GM10847 (cell line): ENCODE results near the gene RARRES1.

ENCODE experiments used
- POLR2A ChIP-seq: IDR thresholded peaks from 2 replicates; pipeline ENCODE4 v1.6.1; 2011; ENCODE audit not compliant: insufficient read length; ENCODE audit errors: extremely low read depth

The RARRES1 gene

DNA sequence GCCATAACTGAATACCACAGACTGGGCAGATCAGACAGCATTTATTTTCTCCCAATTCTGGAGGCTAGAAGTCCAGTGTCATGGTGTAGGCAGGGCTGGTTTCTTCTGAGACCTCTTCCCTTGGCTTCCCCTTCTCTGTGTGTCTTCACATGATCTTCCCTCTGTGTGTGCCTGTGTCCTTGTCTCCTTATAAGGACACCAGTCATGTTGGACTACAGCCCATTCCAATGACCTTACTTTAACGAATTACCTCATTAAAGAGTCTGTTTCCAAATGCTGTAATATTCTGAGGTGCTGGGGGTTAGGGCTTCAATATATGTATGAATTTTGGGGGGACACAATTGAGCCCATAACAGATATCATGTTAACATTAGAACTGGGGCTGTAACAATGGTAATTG is 13.3 kb upstream of the RARRES1 start:
- TF ChIP-seq POLR2A = no peak

DNA sequence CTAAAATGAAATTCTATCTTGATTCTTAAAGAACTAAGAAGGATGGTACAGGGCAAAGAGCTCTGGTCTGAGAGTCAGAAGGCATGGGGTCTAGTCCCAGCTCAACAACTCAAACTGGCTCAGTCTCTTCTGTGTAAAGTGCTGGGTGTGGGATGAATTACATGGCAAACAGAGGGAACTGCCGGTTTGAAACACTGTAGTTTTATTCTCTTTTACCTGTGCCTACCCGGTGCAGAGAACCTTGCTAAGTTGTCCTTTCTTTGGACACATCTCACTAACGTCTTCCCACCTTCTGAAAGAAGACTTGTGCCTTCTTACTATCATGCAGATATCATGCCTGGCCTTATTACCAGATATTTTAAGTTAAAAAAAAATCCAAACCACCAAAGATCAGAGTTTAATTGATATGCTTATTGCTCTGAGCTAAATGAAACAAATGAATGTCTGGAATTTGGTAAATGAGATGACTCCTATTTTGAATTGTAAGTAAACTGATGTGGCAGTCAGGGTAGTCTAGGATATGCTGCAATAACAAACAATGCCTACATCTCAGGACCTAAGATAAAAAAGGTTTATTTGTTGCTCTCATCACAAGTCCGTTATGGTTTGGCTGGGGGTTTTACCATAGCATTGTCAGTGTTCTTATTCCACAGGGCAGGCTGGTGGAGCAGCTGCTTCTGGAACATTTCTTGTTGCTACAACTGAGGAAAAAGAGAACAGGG is 12.5 kb upstream of the RARRES1 start:
- no peak for TF ChIP-seq POLR2A

DNA sequence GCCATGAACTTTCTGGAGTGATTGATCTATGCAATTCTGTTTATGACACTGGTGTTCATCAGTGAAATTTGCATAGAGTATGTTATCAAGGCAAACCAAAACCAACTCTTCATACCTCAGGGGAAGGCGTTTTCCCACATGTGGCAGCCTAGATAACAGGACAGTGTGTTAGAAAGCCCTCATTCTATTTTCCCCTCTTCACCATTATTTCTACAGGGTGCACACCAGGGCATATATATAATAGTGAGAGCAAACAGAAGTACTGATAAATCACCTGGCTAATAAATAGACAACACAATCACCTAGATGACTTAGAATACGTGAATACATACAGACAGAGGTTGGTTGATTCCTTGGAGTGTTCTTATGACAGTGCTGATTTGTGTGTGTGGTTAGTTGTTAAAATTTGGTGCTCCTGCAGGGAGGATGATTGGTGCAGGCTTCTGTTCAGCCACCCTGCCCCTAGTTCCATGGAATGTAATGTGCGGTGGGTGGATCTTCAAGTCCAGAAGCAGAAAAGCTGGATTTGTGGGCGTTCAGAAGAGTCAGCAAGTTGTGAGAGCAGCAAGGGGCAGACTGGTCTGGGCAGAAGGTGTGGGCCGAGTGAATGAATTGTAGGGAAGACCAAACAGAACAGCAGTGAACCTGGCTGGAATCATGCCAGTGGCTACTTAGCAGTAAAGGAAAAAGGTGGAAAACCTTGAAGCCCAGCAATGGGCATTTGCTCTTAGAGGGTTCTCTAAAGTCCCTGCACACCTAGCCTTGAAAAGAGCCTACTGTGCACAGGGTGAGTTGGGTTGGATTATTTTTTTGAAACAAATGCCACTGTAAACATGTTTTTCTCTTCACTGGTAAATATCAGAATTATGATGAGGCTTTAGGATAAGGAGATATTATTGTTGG is 11.7 kb upstream of the RARRES1 start:
- TF ChIP-seq POLR2A = no peak

DNA sequence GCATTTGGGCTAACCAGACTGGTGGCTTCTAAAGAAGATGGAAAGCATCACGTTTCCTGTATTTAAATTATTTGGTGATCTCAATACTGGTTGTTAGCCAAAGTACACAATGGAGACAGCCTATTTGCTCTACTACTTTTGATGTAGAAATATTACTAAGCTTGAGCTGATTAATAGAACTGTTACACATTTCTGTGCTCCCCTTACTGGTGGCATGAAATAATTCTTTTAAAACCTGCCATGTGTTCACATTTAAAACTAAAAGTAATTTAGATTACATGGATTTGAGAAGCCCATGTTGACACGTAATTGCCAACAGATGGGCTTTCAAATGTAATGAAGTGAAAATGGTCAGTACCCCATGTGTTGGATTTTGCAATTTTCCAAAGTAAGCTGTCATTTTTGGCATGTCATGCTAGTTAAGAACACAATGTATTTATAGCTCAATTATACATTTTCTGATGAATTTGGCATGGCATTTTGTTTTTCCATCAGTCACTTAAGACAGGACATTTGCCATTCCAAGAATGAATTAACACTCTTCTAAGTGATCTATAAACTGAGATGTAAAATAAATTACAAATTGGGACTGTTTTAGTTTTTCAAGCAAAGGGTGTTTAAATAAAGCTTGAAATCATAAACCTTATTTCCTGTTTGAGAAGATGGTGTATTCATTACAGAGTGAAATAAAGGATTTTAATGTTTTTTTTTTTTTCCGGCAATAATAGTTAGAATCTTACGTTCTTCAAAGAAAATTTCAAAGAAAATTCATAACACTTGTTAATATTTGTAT is 10.8 kb upstream of the RARRES1 start:
- no peak for TF ChIP-seq POLR2A

DNA sequence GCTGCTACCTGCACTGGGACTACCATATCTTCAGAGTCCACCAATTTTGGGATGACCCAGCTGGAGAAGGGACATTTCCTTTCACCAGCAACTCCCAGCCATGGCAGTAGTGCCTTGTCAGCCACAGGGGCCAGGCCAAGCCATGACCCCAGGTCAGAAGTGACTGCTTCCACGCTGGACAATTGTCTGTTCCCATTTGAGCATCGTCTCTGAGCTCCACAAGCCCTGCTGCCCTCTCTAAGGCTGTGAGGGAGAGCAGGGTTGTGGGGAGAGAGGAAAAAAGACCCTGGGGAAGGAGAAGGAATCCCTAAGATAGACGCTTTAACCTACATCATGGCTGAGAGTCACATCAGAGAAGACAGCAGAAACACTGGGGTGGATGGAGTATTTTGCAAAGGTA is 7.4 kb upstream of the RARRES1 start:
- TF ChIP-seq POLR2A = no peak

DNA sequence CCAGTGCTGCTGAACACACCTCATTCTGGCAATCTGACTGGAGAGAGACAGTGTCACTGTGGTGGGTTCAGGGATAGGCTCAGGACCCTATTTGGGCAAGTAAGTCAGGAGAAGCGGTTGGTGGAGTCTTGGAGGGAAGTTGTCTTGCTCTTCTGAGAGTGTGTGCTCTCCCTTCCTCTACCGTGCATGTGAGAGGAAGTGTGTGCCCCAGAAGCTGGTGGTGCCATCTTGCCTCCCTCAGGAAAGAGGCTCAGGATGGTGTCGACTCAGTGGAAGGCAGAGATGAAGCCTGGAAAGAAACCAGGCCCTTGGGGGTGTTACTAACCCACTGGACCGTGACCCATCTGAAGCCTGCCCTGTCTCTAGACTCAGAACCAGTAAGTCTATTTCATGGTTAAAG is 6.8 kb upstream of the RARRES1 start:
- no peak for TF ChIP-seq POLR2A

DNA sequence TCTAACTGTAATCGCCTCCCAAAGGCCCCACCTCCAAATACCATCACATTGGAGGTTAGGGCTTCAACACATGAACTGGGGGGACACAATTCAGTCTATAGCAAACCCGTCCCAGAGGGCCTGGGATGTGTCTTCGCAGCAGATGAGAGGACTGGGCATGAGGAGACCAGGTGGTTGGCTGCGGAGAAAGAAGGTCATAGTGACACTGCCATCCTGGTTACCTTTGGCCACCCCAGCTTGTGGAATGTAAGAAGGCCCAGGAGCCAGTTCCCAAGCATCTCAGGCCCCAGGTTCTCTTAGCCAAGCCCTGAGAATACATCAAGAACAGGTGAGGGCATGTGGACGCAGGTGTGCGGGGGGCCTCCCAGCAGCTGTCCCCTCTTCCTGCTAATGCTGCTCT is 6.4 kb upstream of the RARRES1 start:
- no peak for TF ChIP-seq POLR2A

DNA sequence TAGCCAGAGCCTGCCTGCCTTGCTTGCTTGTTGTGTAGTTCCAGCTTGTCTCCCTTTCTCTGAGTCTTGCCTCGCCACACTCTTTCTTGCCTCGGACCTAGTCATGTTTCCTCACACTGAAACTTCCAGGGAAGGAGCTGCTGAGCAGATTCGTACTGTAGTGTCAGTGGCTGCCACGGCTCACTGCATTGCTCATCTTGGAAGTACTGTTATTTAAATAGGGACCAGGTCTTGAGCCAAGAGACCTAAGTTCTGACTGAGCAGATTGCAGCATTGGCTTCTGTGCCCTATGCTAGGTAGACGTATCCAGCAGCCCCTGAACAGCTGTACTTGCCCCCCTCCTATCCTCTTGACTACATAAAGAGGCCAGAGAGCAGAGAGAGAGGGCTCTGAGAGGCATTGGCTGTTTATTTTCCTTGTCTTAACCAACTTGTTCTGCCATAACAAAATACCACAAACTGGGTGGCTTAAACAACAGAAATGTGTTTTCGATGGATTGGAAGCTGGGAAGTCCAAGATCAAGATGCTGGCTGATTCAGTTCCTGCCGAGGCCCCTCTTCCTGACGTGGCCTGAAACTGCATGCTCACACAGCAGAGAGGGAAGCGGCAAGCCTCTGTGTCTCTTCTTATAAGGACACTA is 5.8 kb upstream of the RARRES1 start:
- TF ChIP-seq POLR2A = no peak

DNA sequence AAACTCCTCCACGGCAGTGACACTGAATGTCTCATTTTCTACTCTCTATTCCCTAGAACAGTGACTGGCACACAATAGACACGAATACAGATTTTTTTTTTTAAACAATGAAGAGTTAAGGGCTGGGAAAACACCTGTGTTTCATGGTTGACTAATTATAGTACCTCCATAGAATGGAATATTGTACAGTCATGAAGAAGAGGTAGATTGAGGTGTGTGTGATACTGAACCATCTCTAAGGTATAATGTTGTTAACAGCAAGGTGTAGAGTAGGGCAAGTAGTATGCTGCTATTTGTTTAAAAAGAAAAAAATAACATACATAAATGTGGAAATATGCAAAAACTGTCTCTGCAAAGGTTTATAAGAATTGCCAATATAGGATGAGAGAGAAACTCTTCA is 5.2 kb upstream of the RARRES1 start:
- TF ChIP-seq POLR2A = no peak

DNA sequence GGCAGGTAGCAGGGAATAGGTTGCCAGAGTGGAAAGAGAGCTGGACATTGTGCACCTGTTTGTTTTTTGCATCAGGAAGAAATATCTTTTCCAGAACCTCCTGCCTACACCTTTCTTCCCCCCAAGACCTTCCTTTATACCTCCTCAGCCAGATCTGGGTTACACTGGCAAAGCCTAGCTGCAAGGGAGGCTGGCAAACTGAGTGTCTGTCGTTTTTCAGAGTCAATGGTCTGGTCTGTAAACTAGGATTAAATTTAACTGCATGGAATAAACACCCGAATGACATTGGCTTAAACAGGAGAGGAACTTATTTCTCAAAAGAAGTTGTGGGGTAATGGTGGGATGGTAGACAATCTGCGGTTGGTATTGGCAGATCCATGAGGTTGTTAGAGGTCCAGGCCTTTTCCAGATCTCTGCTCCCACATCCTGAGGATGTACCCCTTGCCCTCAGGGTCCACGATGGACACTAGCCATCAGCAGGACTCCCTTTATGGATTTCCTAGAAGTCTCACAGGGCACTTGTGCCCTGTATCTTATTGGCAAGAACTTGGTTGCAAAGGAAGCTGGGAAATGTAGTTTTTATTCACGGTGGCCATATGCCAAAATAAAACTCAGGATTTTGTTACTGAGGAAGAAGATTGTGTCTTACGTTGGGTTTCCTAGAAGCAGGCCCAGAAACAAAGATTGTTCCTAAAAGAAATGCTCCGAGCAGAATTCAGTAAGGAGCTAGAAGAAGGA is 3.2 kb upstream of the RARRES1 start:
- TF ChIP-seq POLR2A = no peak

DNA sequence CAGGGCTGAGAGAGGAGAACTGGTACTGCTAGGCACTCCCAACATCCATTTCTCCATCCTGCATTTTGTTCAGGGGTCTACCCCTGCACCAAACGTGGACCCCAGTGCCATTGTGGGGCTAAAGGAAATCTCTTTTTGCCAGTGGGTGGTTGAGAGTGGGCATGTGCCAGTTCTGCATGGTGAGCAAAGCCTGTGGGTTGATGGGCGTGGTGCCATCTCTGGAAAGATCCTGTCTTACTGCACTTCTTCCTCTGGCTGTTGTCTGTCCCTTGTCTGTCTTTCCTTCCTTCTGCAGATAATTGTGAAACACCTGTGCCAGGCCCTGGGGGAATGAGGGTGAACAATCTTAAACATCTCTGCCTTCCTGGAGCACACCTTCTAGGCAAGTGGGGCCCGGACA is 1.4 kb upstream of the RARRES1 start:
- no peak for TF ChIP-seq POLR2A

DNA sequence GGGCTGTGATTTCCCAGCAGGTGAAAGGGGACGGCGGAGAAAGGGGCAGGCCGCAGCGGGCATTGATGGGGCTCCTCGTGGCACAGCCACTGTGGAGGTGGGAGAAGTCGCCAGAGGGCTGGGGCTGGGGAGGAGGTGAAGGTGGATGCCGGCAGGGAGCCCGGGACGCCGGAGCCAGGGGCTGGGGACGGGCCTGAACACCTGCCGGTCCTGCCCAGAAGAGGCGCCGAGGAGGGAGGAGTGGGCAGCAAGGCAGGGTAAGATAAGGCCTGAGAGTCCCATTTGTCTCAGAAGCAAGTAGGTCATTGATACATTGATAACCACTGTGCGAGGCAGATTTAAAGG is 571 bp upstream of the RARRES1 start:
- TF ChIP-seq POLR2A = no peak

DNA sequence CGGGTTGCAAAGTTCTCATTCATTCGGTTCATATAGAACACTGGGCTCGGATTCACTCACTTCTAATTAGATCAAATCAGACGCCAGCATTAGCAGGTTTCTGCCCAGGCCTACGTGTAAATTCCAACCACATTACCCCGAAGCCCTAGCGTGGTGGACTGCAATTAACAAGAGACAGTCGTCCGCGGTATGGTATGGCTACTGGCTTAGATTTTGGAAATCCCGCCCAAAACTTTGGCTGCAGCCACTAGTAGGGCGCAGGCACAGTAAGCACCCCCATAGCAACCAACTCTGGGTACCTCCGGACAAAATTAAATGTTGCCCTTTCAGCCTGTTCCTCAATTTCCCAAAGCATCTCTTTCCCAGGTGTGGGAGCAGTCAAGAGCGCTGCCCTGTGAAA is 771 bp downstream of the RARRES1 start:
- TF ChIP-seq POLR2A = no peak

DNA sequence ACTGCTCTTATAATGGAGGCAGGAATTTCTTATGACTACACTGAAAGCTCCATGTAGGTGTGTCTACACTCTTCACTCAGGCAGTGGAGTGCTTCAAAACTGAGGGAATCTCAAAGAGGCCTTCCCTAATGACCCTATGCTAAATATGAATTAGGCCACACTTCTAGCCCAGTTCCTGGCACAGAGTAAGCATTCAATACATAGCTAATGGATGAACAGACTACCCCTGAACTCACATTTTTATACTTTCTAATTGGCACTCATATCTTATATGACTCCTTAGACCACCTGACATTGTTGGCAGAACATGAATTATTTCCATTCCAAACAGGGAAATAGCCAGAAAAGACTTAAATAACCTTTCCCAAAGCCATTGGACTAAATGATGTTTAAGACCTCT is 3.4 kb downstream of the RARRES1 start:
- TF ChIP-seq POLR2A = no peak

DNA sequence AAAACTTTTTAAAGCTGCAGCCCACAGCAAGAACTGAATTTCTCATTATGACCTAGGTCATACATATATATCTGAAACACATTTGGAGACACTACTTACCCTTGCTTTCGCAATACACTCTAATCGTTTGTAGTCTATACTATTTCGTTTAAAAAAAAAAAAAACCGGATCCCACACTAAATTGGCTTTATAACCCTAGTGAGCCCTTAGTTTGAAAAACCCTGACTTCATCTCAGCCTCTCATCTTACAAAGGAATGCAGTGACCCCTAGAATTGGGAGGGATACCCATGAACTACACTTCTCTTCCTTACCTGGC is 4.2 kb downstream of the RARRES1 start:
- TF ChIP-seq POLR2A = no peak
